OCI-LY3 (cell line): ENCODE measurements around the gene FAHD1.

Source experiments
- EZH2phosphoT487 ChIP-seq: fragments of 200-600 bp; shearing (Covaris generic); IDR thresholded peaks from 2 replicates; pipeline ENCODE4 v1.6.1; 2018; ENCODE audit warnings: antibody characterized with exemption, mixed run types, low read depth
- TF ChIP-seq, protein P1 (sequence below): fragments of 200-600, 300-600 bp; sonication (generic); IDR thresholded peaks from 2 replicates; pipeline ENCODE4 v1.5.1; 2014; ENCODE audit warnings: antibody characterized with exemption, low read length, low read depth

DNA sequence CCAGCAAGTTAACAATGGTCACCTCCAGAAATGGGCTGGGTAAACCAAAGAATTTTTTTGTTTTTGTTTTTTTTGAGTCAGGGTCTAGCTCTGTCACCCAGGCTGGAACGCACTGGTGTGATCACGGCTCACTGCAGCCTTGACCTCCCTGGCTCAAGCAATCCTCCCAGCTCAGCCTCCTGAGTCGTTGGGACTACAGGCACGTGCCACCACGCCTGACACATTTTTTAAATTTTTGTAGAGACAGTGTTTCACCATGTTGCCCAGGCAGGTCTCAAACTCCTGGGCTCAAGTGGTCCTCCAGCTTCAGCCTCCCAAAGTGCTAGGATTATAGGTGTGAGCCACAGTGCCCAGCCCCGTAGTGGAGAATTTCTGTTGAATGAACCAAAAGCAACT is 46.3 kb upstream of the FAHD1 start:
- TF ChIP-seq, protein P1, sequence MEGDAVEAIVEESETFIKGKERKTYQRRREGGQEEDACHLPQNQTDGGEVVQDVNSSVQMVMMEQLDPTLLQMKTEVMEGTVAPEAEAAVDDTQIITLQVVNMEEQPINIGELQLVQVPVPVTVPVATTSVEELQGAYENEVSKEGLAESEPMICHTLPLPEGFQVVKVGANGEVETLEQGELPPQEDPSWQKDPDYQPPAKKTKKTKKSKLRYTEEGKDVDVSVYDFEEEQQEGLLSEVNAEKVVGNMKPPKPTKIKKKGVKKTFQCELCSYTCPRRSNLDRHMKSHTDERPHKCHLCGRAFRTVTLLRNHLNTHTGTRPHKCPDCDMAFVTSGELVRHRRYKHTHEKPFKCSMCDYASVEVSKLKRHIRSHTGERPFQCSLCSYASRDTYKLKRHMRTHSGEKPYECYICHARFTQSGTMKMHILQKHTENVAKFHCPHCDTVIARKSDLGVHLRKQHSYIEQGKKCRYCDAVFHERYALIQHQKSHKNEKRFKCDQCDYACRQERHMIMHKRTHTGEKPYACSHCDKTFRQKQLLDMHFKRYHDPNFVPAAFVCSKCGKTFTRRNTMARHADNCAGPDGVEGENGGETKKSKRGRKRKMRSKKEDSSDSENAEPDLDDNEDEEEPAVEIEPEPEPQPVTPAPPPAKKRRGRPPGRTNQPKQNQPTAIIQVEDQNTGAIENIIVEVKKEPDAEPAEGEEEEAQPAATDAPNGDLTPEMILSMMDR, result no peak
- no peak for TF ChIP-seq EZH2phosphoT487
